ENCODE results near the gene TM9SF1.

Gene TM9SF1

GRCh38 chr14:24150567-24150966, 44.7 kb downstream of the TM9SF1 start:
- DNase-seq (ENCODE audit: low spot score): no peak

GRCh38 chr14:24150061-24150460, 45.2 kb downstream of the TM9SF1 start:
- DNase-seq (ENCODE audit: low spot score): no peak

GRCh38 chr14:24149302-24149969, 45.8 kb downstream of the TM9SF1 start:
- DNase-seq (ENCODE audit: low spot score): no peak

GRCh38 chr14:24147761-24148428, 47.3 kb downstream of the TM9SF1 start:
- no peak for DNase-seq (ENCODE audit: low spot score)

GRCh38 chr14:24146978-24147760, 48.1 kb downstream of the TM9SF1 start, which contains the start of gene RNF31:
RNF31 (plus strand) TSS chr14:24147498; CDS start chr14:24147699, 201 bp downstream.
- DNase-seq (ENCODE audit: low spot score): peak; percentile 95

- DNase-seq (ENCODE audit: low spot score): peak; percentile 94
These were observed 48.7 kb downstream of the TM9SF1 start, which contains the start of gene PSME2 for GRCh38 chr14:24146453-24146977. PSME2 (minus strand) TSS chr14:24146610; CDS start chr14:24146581, 29 bp downstream.

GRCh38 chr14:24145690-24146452, 49.4 kb downstream of the TM9SF1 start:
- no peak for DNase-seq (ENCODE audit: low spot score)

- no peak for DNase-seq (ENCODE audit: low spot score)
These were observed 50.0 kb downstream of the TM9SF1 start for GRCh38 chr14:24145219-24145618.

- no peak for DNase-seq (ENCODE audit: low spot score)
These were observed 50.8 kb downstream of the TM9SF1 start for GRCh38 chr14:24144451-24144850.

- DNase-seq (ENCODE audit: low spot score): no peak
These were observed 51.7 kb downstream of the TM9SF1 start for GRCh38 chr14:24143511-24143910.

GRCh38 chr14:24141097-24141880, 54.0 kb downstream of the TM9SF1 start, which contains the start of gene EMC9:
EMC9 (minus strand) TSS chr14:24141591; CDS start chr14:24141304, 287 bp downstream.
- peak; percentile 93 for DNase-seq (ENCODE audit: low spot score)

GRCh38 chr14:24139272-24139934, 55.8 kb downstream of the TM9SF1 start:
- no peak for DNase-seq (ENCODE audit: low spot score)
